ENCODE data around the gene RAB43.
A peak's percentile ranks its signal among the peaks of the same experiment; 100 is the strongest.

Gene RAB43

DNA sequence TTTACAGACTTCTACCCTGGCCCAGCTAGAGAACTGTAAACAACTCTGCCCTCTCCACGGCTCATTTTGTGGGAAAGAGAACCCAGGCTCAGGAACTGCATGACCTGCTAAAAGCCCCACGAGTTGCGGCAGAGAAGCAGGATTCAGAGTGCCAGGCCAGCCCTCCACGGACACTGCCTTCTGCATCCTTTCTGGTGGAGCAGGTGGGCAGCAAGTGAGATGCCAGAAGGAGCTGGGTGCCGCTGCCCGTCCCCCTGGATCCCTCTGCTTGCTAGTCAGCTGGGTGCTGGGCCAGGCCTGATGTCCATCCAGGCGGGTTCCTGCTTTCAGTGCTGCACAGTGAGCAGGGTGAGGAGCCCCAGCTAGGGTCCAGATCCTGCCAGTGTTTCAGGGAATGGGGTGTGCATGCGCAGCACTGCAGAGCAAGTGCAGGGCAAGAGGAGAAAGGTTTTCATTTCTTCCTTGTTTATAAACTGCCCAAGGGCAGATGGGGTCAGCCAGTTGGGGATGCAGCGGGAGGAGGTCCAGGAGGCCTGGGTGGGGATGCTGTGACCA is 5.2 kb upstream of the RAB43 start:
- H3K27ac ChIP-seq (replicated peaks), result no peak overlapping the region
- TF ChIP-seq POLR2AphosphoS5 (IDR thresholded peaks at IDR 0.05; ENCODE audit: low read depth) (peak; percentile 29; the same call in 1 of the 2 replicates), GABPA (IDR thresholded peaks at IDR 0.05; ENCODE audit: low read depth) (no peak), SPI1 (IDR thresholded peaks at IDR 0.05; ENCODE audit: borderline replicate concordance, low read depth) (no peak), REST (IDR thresholded peaks at IDR 0.05; ENCODE audit: insufficient replicate concordance, low read depth) (no peak)
- TF ChIP-seq, protein P1, sequence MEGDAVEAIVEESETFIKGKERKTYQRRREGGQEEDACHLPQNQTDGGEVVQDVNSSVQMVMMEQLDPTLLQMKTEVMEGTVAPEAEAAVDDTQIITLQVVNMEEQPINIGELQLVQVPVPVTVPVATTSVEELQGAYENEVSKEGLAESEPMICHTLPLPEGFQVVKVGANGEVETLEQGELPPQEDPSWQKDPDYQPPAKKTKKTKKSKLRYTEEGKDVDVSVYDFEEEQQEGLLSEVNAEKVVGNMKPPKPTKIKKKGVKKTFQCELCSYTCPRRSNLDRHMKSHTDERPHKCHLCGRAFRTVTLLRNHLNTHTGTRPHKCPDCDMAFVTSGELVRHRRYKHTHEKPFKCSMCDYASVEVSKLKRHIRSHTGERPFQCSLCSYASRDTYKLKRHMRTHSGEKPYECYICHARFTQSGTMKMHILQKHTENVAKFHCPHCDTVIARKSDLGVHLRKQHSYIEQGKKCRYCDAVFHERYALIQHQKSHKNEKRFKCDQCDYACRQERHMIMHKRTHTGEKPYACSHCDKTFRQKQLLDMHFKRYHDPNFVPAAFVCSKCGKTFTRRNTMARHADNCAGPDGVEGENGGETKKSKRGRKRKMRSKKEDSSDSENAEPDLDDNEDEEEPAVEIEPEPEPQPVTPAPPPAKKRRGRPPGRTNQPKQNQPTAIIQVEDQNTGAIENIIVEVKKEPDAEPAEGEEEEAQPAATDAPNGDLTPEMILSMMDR (IDR thresholded peaks at IDR 0.05; ENCODE audit: insufficient read depth, low read length), result no peak
- no peak overlapping the region for H3K4me3 ChIP-seq (replicated peaks; ENCODE audit: insufficient read depth, low read length)
- H3K27me3 ChIP-seq (ENCODE audit: insufficient read depth, poor library complexity, severe bottlenecking), result no peaks in the 10 kb centered on the region
- DNase-seq (ENCODE audit: low read depth in 1 of 2, low spot score in 1 of 2), result no peak

DNA sequence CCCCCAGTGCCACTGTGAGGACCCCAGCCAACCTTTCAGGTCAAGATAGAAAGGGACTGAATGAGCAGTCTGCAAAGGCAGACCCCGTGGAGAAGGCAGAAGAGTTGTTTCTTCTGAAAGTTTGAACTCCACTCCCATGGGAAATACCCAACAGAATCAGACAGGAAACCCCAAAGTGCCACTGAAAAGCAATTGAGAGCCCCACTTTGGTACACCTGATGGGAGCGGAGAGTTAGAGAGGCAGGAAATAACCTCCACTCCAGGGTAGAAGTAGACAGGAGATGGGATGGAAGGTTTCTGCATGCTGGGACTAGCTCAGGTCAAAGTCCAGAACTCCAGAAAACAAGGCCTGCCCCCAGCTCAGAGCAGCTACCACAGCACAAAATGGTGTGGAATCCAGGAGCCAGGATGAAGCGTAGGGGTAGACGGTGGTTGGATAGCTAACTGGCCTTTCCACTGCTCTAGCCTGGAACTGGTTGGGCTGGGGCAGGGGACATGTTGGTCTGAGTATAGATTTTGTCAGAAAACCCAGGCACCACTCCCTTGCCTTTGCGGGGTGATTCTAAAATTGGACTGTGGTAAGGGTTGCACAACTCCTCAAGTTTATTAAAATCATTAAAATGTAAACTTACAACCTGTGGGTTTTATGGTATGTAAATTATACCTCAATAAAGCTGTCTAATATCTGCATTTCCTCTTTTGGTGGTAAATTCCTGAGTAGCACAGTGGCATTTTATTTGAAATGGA is 1.9 kb upstream of the RAB43 start:
- TF ChIP-seq REST (IDR thresholded peaks at IDR 0.05; ENCODE audit: insufficient replicate concordance, low read depth) (no peak), SPI1 (IDR thresholded peaks at IDR 0.05; ENCODE audit: borderline replicate concordance, low read depth) (peak; percentile 78), POLR2AphosphoS5 (IDR thresholded peaks at IDR 0.05; ENCODE audit: low read depth) (no peak), GABPA (IDR thresholded peaks at IDR 0.05; ENCODE audit: low read depth) (no peak)
- TF ChIP-seq, protein P1 (IDR thresholded peaks at IDR 0.05; ENCODE audit: insufficient read depth, low read length), result no peak

GRCh38 chr3:129122412-129123011 is 908 bp upstream of the RAB43 start:
- TF ChIP-seq POLR2AphosphoS5 (IDR thresholded peaks at IDR 0.05; ENCODE audit: low read depth) (no peak), SPI1 (IDR thresholded peaks at IDR 0.05; ENCODE audit: borderline replicate concordance, low read depth) (no peak), REST (IDR thresholded peaks at IDR 0.05; ENCODE audit: insufficient replicate concordance, low read depth) (no peak), GABPA (IDR thresholded peaks at IDR 0.05; ENCODE audit: low read depth) (no peak)
- TF ChIP-seq, protein P1 (IDR thresholded peaks at IDR 0.05; ENCODE audit: insufficient read depth, low read length), result no peak
- no peak overlapping the region for H3K27ac ChIP-seq (replicated peaks)
- DNase-seq (ENCODE audit: low read depth in 1 of 2, low spot score in 1 of 2), result no peak
- H3K27me3 ChIP-seq (ENCODE audit: insufficient read depth, poor library complexity, severe bottlenecking), result no peaks in the 10 kb centered on the region
- H3K4me3 ChIP-seq (replicated peaks; ENCODE audit: insufficient read depth, low read length), result no peak overlapping the region

More for the DNA sequence above, 1.9 kb upstream of the RAB43 start:
- no peak overlapping the region for H3K27ac ChIP-seq (replicated peaks)
- H3K4me3 ChIP-seq (replicated peaks; ENCODE audit: insufficient read depth, low read length), result no peak overlapping the region
- H3K27me3 ChIP-seq (ENCODE audit: insufficient read depth, poor library complexity, severe bottlenecking), result no peaks in the 10 kb centered on the region
- peak in 1 of 2 experiments; percentile 36 for DNase-seq (ENCODE audit: low read depth in 1 of 2, low spot score in 1 of 2)
